ENCODE results near the gene CCDC146.
"Not testable (repeated sequence)": the region's sequence is repeated elsewhere in the genome, so short reads cannot be mapped to it uniquely, and the experiment has no call there.

The CCDC146 gene

DNA sequence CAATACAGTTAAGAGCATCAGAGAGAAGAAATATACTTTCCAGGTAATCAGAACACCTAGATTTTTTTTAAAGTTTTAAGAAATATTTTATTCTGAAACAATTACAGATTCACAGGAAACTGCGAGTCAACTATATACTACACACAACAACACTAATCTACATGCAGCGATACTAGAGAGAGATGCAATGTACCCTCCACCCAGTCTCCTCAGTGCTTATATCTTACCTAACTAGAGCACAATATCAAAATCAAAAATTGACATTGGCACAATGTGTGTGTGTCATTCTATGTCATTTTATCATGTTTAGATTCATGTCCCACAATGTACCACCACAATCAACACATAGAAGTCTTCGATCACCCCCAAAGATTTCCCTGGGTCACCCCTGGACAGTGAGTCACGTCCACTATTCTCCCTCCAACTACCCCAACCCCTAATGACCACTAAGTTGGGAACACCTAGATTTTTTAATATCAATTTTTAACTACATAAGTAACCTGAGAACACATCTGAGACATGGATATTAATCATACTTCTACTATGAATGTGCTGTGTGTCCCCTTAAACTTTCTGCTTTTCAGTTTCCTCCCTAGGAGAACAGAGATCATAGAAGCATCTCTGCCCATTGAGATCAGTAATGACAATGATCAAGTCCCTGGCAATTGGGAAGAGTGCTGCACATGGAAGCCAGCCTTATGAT lies 207.2 kb downstream of the CCDC146 start:
- no peak for DNase-seq (ENCODE audit: low read depth in 2 of 2)

DNA sequence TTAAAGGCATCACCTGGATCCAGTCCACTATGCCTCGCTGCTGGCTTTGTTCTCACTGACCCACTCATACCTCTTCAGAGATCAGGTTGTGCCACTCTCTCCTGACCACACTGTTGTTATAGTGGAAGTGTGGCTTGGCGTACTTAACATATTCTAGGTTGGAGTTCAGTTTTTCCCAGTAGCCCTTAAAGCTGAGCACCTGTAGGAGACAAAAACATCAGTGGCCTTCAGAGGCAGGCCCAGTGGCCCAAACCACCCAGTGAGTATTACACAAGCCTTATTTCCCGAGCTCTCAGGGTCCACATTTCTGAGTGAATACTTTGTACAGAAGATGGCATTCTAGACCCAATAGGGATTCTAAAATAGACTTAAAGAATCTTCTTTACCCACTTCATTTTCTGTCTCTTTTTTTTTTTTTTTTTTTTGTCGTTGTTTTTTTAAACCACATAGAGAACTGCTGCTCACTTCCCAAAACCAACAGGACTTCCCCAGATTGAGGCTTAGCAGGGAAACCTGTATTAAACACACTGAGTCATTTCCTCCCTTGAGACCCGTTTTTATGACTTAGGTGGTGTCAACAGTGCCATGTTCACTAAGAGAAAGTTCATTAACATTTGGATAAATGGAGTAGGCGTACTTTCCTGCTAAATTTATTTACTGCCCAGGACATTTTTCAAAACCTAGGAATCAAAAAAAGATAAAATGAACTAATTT lies 207.9 kb downstream of the CCDC146 start:
- DNase-seq (ENCODE audit: low read depth in 2 of 2), result no peak

GRCh38 chr7:77331938-77332695 lies 209.7 kb downstream of the CCDC146 start:
- peak in 1 of 2 donors; percentile 5 for DNase-seq (ENCODE audit: low read depth in 2 of 2)

DNA sequence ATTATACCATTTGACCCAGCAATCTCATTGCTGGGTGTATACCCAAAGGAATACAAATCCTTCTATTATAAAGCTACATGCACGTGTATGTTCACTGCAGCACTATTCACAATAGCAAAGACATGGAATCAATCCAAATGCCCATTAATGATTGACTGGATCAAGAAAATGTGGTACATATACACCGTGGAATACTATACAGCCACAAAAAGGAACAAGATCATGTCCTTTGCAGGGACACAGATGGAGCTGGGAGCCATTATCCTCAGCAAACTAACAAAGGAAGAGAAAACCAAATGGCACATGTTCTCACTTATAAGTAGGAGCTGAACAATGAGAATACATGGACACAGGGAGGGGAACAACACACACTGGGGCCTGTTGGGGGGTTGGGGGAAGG lies 211.6 kb downstream of the CCDC146 start:
- DNase-seq (ENCODE audit: low read depth in 2 of 2), result not testable (repeated sequence)

DNA sequence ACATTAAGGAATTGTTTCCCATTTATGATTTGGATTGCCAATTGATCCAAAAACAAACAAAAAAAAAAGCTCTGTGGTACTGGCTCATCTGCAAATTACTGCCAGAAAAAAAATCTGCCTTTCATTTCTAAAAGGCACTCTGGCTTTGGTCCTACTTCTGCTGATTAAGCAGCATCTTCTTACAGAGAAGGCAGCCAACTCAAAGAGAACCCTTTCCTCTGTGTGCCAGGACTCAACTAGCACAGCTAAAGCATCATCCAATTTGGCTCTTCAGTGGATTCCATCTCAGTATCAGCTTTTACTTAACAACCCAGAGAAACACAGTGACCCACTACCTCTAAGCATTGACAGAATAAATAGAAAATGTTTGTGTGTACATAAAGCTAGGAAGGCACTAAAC lies 213.2 kb downstream of the CCDC146 start:
- no peak for DNase-seq (ENCODE audit: low read depth in 2 of 2)

GRCh38 chr7:77337456-77337990 lies 215.1 kb downstream of the CCDC146 start:
- DNase-seq (ENCODE audit: low read depth in 2 of 2), result no peak

GRCh38 chr7:77338260-77338659 lies 215.8 kb downstream of the CCDC146 start:
- DNase-seq (ENCODE audit: low read depth in 2 of 2), result no peak

DNA sequence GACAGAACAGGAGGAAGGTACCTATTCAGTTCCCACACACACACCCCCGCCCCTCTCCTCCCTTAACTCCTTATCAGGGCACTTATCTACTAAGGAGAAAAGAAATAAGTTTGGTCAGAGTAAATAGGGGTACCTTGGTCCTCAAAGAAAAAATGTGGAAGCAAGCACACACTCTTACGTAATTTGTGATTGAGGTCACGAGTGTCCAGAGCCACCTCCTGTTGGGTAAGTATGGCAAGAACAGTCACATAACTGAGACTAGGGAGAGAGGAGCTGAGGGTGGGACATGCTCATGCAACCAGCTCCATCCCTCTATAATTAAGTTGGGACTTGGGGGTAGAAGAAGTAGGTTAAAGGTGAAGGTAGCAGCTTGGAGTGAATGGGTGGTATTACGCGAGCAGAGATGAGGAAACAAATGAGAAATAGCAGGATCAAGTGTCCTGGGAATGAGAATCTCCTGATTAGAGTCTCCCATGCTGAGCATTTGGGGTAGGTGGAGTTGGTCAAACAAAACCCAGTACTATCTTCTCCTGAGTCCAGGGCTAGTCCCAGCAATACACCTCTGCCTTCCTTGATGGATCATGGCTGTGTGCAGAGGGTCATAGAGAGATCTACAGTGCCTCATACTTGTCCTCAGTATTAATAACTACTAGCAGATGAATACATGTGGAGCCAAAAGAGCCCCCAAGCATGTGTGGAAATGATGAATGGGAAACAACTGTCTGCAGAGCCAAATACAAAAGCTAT lies 216.6 kb downstream of the CCDC146 start:
- no peak for DNase-seq (ENCODE audit: low read depth in 2 of 2)

DNA sequence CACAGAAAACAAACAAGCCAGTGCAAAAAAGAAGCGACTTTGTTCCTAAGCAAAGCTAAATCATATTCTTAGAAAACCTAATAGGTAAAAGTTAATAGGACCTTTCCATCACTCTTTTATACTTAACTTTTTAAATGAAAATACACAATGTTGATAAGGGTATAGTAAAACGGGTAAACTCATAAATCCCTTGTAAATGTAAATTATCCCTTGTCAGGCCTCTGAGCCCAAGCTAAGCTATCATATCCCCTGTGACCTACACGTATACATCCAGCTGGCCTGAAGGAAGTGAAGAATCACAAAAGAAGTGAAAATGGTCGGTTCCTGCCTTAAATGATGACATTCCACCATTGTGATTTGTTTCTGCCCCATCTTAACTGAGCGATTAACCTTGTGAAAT lies 217.3 kb downstream of the CCDC146 start:
- no peak for DNase-seq (ENCODE audit: low read depth in 2 of 2)

Measured in activated CD8-positive, alpha-beta memory T cell treated with anti-CD3 and anti-CD28 coated beads for 4 hours (primary cell).